Ascending aorta (tissue), 2 donors: ENCODE measurements around the gene TEKT5. TPM values are rescaled to one million over a fixed set of nuclear protein-coding genes. Genes with fewer than 3 reads are reported as not detected.

ENCODE experiments used
- DNase-seq, 2 donors: peaks; one replicate each; pipeline ENCODE4 v3.0.0-alpha.2; 2019; ENCODE audit warnings: low spot score in 2 of 2
- H3K27ac ChIP-seq, 2 donors: fragments of 200-600 bp; sonication (generic); one replicate each; pipeline ENCODE4 v1.5.1; 2016 to 2017; ENCODE audit warnings: mild to moderate bottlenecking in 1 of 2
- H3K27me3 ChIP-seq: fragments of 200-600 bp; sonication (generic); one replicate; pipeline ENCODE4 v1.5.1; 2017
- H3K36me3 ChIP-seq, 2 donors: fragments of 200-600 bp; sonication (generic); one replicate each; pipeline ENCODE4 v1.5.1; 2016
- H3K4me1 ChIP-seq, 2 donors: fragments of 200-600 bp; sonication (generic); one replicate each; pipeline ENCODE4 v1.5.1; 2016 to 2017; ENCODE audit warnings: mild to moderate bottlenecking in 1 of 2
- H3K4me3 ChIP-seq, 2 donors: fragments of 200-600 bp; sonication (generic); one replicate each; pipeline ENCODE4 v1.5.1; 2016 to 2017; ENCODE audit warnings: mild to moderate bottlenecking in 1 of 2
- H3K9me3 ChIP-seq, 2 donors: fragments of 200-600 bp; sonication (generic); one replicate each; pipeline ENCODE4 v1.5.1; 2016
- intact Hi-C: fragments of 100-400 bp; cut with DNase I; formaldehyde crosslinking; loops from one replicate; pipeline ENCODE4 v1.15.1; 2023
- total RNA-seq: library from RNA; depleted of rRNA; stranded (reverse); fragments of >200 nt; gene quantifications from one replicate; pipeline ENCODE4 v1.1.0, GENCODE V29; 2016
- TF ChIP-seq, protein P1 (sequence below), 3 experiments: fragments of 200-600 bp in 2 of 3; fragments of 450-650 bp in 1 of 3; sonication (generic) in 2 of 3; IDR thresholded peaks; one replicate each; pipeline ENCODE4 v1.5.1; 2016 to 2019; ENCODE audit warnings: antibody characterized with exemption in 3 of 3, mild to moderate bottlenecking in 1 of 3, moderate library complexity in 1 of 3

The TEKT5 gene
- total RNA-seq, 1 donor from 2014 or later, result not detected

DNA sequence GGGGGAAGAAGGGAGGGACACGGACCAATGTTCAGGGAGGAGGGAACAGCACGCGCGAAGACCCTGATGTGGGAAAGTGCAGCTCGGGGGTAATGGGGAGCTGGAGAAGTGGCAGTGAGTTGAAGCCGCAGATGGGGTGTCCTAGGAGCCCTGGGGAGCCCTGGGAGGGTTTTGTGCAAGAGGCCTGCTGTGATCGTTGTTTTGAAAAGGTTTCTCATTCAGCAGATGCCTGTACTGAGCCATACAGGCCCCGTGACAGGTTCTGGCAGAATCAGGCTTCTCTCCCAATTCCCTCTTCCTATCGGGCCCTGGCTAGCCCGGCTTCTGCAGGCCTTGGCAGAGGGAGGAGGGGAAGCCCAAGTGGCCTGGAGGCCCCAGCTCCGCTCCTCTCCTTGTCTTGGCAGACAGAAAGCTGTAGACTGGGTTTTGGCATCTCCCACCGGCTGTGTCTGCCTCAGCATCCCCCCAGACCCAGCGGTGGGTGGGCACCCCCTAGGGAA is 76.0 kb downstream of the TEKT5 start:
- DNase-seq, result no peak
- Histone ChIP-seq H3K36me3 (no peaks in the 10 kb centered on the region), H3K4me1 (no peaks in the 10 kb centered on the region), H3K4me3 (peak overlapping the region in 1 of 2 donors; percentile 46), H3K9me3 (no peaks in the 10 kb centered on the region), H3K27ac (no peak overlapping the region), H3K27me3 (no peaks in the 10 kb centered on the region)
- intact Hi-C loops, result no loop called here
- TF ChIP-seq, protein P1, sequence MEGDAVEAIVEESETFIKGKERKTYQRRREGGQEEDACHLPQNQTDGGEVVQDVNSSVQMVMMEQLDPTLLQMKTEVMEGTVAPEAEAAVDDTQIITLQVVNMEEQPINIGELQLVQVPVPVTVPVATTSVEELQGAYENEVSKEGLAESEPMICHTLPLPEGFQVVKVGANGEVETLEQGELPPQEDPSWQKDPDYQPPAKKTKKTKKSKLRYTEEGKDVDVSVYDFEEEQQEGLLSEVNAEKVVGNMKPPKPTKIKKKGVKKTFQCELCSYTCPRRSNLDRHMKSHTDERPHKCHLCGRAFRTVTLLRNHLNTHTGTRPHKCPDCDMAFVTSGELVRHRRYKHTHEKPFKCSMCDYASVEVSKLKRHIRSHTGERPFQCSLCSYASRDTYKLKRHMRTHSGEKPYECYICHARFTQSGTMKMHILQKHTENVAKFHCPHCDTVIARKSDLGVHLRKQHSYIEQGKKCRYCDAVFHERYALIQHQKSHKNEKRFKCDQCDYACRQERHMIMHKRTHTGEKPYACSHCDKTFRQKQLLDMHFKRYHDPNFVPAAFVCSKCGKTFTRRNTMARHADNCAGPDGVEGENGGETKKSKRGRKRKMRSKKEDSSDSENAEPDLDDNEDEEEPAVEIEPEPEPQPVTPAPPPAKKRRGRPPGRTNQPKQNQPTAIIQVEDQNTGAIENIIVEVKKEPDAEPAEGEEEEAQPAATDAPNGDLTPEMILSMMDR (IDR thresholded peaks at IDR 0.05), result no peak

DNA sequence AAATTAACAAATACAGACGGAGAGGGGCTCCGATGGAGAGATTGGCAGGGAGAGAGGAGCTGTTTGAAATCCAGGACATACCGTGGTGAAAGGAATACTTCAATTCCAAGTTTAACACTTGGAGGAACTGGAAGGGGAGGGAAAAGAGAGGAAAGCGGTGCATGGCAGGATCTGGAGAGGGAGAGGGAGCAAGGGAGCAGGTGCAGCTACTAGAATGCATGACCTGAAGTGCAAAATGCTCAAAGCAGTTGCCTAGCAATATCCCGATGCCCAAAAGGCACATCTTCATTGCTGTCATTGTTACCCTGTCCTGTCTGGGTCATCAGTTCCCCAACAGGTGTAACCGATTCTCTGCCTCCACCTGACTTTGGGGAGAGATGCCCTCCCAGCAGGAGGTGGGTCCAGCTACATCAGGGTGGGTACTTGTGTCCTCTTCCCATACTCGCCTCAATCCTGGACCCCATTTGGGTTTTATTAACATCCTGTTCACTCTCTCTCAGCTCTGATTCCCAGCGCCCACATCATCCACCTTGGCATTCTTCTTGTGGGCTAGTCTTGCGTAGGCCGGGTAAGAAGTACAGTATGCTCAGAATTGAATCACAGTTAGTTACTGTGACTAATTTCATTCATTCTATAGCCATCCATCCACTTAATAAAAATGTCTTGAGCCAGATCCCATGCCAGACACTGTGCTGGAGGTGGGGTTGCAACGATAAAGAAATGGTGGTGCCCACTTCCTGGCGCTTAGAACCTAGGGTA is 76.9 kb downstream of the TEKT5 start:
- no peaks in the 10 kb centered on the region for H3K36me3 ChIP-seq
- H3K27ac ChIP-seq, result no peak overlapping the region
- H3K27me3 ChIP-seq, result no peaks in the 10 kb centered on the region
- no peak overlapping the region for H3K4me3 ChIP-seq
- intact Hi-C loops, result no loop called here
- TF ChIP-seq, protein P1 (IDR thresholded peaks at IDR 0.05), result no peak
- H3K4me1 ChIP-seq, result no peaks in the 10 kb centered on the region
- DNase-seq, result no peak
- no peaks in the 10 kb centered on the region for H3K9me3 ChIP-seq

DNA sequence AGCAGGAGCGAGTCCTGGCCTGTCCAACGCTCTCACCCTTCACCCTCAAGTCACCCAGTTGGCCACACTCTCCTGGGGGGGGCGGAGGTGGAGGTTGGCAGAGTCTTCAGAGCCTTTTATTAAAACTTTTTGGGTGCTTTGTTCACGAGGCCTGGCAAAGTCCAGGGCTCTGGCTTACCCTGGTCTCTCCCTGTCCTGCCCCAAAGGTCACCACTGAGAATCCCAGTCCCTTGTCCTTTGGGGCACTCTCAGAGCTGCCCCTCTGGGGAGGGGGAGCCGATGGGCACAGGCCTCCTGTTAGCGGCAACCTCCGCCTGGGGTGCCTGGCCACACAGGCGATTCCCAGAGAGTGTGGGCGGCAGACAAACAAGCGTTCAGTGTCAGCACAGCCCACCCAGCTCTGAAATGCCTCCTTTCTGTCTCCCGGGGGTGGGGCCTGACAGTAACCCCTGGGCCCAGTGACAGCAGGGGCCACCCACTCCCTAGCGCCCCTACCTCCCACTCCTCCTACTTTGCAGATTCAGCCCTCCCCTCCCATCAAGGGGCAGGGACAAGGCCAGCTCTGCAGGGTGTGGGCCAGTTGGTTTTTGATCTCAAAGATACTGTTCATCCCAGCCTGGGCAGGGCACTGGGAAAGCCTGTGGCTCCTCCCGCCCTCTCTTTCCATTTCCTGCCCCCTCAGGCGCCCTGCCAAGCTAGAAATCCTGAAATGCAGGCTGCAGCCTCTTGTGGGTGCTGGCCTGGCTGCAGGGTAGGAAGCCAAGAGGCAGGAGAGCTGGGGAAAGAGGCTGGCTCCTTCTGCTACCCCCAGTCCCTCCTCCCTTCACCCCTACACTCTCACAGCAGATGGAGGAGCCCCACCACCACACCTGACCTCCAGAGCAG is 77.7 kb downstream of the TEKT5 start:
- Histone ChIP-seq H3K4me3 (no peak overlapping the region), H3K27ac (no peak overlapping the region)
- intact Hi-C loops, result no loop called here

DNA sequence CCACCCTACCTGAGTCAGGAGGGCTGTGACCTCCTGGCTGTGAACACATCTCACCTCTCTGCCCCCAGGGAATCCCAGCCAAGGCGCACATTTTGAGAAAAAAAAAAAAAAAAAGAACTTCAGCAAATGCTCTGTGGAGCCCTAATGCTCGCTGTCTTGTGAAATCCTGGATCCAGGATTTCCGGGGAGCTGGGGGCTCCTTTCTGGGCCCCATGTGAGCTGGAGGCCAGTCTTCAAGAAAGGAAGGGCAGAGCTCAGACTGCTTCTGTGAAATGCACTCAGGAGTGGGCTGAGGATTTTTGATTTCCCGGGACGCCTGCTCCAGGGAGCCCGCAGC is 78.3 kb downstream of the TEKT5 start:
- no peak overlapping the region for H3K27ac ChIP-seq
- intact Hi-C loops, result no loop called here
- H3K27me3 ChIP-seq, result no peaks in the 10 kb centered on the region
- no peaks in the 10 kb centered on the region for H3K4me1 ChIP-seq
- no peak for DNase-seq
- no peaks in the 10 kb centered on the region for H3K9me3 ChIP-seq
- H3K36me3 ChIP-seq, result no peaks in the 10 kb centered on the region
- TF ChIP-seq, protein P1 (IDR thresholded peaks at IDR 0.05), result no peak
- no peak overlapping the region for H3K4me3 ChIP-seq

More for the DNA sequence above, 77.7 kb downstream of the TEKT5 start:
- H3K36me3 ChIP-seq, result no peaks in the 10 kb centered on the region
- H3K27me3 ChIP-seq, result no peaks in the 10 kb centered on the region
- no peaks in the 10 kb centered on the region for H3K9me3 ChIP-seq
- H3K4me1 ChIP-seq, result no peaks in the 10 kb centered on the region
- TF ChIP-seq, protein P1 (IDR thresholded peaks at IDR 0.05), result no peak
- no peak for DNase-seq

DNA sequence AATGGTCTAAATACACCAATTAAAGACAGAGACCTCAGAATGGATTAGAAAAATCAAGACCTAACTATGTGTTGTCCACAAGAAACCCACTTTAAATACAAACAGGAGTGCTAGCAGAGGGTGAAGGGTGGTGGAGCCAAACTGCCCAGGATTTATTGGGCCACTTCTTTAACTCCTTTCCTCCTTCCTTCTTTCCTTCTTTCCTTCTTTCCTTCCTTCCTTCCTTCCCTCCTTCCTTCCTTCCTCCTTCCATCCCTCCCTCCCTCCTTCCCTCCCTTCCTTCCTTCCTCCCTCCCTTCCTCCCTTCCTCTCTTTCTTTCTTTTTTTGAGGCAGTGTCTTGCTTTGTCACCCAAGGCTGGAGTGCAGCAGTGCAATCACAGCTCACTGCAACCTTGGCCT is 80.0 kb downstream of the TEKT5 start:
- no peak for DNase-seq
- no peaks in the 10 kb centered on the region for H3K9me3 ChIP-seq
- intact Hi-C loops, result no loop called here
- no peak overlapping the region for H3K4me3 ChIP-seq
- H3K4me1 ChIP-seq, result no peaks in the 10 kb centered on the region
- H3K27ac ChIP-seq, result no peak overlapping the region
- no peaks in the 10 kb centered on the region for H3K27me3 ChIP-seq
- no peaks in the 10 kb centered on the region for H3K36me3 ChIP-seq
- TF ChIP-seq, protein P1 (IDR thresholded peaks at IDR 0.05), result no peak
